ENCODE data around the gene STK40. TPM values are rescaled to one million over a fixed set of nuclear protein-coding genes. Genes with fewer than 3 reads are reported as not detected.

The STK40 gene
- total and polyA plus RNA-seq, 9 of the 15 experiments (the other 6 are each of a cell fraction or from before 2014, with no cell fraction given): 0.69 to 94.3 (median 39.1) TPM

DNA sequence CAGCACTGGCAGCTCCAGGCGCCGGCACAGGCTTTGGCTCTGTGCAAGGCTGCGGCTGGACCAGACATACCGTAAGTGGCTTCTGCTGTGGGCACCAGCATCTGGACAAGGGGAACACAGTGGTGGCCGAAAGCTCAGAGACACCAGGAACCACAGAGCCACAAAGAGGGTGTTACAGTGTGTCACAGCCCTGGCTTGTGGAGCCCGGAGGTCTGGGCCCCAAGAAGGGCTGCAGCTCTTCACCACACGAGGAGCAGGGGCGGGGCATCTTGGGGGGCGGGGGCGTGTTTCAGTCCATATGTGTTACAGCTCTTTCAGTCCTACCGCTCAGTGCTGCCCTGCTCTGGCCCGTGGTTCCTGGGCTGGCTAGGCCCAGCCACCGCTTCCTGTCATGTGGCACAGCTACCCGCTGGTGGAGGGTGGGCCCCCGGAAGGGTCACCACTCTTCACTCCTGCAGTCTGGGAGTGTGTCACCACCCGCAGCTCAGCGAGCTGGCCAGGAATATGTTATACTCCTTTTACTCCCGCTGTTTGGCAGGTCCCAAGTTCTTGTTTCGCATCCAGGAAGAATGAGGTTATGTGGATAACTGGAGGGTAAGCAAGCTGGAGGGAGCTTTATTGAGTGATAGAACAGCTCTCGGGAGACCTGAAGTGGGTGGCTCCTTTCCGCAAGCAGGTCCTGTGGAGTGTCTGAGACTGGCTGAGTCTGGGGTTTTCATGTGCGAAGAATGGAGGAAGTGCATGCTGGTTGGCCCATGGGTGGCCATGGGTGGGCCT, 15.3 kb upstream of the STK40 start (continued):
- TF ChIP-seq, protein P1, sequence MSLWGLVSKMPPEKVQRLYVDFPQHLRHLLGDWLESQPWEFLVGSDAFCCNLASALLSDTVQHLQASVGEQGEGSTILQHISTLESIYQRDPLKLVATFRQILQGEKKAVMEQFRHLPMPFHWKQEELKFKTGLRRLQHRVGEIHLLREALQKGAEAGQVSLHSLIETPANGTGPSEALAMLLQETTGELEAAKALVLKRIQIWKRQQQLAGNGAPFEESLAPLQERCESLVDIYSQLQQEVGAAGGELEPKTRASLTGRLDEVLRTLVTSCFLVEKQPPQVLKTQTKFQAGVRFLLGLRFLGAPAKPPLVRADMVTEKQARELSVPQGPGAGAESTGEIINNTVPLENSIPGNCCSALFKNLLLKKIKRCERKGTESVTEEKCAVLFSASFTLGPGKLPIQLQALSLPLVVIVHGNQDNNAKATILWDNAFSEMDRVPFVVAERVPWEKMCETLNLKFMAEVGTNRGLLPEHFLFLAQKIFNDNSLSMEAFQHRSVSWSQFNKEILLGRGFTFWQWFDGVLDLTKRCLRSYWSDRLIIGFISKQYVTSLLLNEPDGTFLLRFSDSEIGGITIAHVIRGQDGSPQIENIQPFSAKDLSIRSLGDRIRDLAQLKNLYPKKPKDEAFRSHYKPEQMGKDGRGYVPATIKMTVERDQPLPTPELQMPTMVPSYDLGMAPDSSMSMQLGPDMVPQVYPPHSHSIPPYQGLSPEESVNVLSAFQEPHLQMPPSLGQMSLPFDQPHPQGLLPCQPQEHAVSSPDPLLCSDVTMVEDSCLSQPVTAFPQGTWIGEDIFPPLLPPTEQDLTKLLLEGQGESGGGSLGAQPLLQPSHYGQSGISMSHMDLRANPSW (CRISPR knock-in tag; IDR thresholded peaks at IDR 0.05): peak; percentile 47; the same call in 1 of the 2 replicates
- TF ChIP-seq SIX5 (IDR thresholded peaks at IDR 0.05; ENCODE audit: borderline replicate concordance in 1 of 2, insufficient read depth in 1 of 2, low read depth in 1 of 2, low read length in 2 of 2): no peak
- TF ChIP-seq, protein P2, sequence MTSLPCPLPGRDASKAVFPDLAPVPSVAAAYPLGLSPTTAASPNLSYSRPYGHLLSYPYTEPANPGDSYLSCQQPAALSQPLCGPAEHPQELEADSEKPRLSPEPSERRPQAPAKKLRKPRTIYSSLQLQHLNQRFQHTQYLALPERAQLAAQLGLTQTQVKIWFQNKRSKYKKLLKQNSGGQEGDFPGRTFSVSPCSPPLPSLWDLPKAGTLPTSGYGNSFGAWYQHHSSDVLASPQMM (CRISPR knock-in tag; IDR thresholded peaks at IDR 0.05): no peak
- no peak for TF ChIP-seq ZNF436 (CRISPR knock-in tag; IDR thresholded peaks at IDR 0.05)
- TF ChIP-seq NUFIP1 (IDR thresholded peaks at IDR 0.05; ENCODE audit: partially characterized antibody): no peak
- TF ChIP-seq, protein P3, sequence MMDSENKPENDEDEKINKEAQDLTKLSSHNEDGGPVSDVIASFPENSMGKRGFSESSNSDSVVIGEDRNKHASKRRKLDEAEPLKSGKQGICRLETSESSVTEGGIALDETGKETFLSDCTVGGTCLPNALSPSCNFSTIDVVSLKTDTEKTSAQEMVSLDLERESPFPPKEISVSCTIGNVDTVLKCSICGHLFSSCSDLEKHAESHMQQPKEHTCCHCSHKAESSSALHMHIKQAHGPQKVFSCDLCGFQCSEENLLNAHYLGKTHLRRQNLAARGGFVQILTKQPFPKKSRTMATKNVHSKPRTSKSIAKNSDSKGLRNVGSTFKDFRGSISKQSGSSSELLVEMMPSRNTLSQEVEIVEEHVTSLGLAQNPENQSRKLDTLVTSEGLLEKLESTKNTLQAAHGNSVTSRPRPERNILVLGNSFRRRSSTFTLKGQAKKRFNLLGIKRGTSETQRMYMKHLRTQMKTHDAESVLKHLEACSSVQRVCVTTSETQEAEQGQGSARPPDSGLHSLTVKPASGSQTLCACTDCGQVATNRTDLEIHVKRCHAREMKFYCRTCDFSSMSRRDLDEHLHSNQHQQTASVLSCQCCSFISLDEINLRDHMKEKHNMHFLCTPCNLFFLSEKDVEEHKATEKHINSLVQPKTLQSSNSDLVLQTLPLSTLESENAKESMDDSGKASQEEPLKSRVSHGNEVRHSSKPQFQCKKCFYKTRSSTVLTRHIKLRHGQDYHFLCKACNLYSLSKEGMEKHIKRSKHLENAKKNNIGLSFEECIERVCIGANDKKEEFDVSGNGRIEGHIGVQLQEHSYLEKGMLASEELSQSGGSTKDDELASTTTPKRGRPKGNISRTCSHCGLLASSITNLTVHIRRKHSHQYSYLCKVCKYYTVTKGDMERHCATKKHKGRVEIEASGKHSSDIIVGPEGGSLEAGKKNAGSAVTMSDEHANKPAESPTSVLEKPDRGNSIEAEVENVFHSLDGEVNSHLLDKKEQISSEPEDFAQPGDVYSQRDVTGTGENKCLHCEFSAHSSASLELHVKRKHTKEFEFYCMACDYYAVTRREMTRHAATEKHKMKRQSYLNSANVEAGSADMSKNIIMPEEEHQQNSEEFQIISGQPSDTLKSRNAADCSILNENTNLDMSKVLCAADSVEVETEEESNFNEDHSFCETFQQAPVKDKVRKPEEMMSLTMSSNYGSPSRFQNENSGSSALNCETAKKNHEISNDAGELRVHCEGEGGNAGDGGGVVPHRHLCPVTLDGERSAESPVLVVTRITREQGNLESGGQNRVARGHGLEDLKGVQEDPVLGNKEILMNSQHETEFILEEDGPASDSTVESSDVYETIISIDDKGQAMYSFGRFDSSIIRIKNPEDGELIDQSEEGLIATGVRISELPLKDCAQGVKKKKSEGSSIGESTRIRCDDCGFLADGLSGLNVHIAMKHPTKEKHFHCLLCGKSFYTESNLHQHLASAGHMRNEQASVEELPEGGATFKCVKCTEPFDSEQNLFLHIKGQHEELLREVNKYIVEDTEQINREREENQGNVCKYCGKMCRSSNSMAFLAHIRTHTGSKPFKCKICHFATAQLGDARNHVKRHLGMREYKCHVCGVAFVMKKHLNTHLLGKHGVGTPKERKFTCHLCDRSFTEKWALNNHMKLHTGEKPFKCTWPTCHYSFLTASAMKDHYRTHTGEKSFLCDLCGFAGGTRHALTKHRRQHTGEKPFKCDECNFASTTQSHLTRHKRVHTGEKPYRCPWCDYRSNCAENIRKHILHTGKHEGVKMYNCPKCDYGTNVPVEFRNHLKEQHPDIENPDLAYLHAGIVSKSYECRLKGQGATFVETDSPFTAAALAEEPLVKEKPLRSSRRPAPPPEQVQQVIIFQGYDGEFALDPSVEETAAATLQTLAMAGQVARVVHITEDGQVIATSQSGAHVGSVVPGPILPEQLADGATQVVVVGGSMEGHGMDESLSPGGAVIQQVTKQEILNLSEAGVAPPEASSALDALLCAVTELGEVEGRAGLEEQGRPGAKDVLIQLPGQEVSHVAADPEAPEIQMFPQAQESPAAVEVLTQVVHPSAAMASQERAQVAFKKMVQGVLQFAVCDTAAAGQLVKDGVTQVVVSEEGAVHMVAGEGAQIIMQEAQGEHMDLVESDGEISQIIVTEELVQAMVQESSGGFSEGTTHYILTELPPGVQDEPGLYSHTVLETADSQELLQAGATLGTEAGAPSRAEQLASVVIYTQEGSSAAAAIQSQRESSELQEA (IDR thresholded peaks at IDR 0.05; ENCODE audit: low read depth): 0 out of 2 replicates have a peak, but pooled peaks have one; percentile 20
- no peak for TF ChIP-seq ZNF507 (tag; conservative IDR thresholded peaks at IDR 0.05)
- TF ChIP-seq, protein P4, sequence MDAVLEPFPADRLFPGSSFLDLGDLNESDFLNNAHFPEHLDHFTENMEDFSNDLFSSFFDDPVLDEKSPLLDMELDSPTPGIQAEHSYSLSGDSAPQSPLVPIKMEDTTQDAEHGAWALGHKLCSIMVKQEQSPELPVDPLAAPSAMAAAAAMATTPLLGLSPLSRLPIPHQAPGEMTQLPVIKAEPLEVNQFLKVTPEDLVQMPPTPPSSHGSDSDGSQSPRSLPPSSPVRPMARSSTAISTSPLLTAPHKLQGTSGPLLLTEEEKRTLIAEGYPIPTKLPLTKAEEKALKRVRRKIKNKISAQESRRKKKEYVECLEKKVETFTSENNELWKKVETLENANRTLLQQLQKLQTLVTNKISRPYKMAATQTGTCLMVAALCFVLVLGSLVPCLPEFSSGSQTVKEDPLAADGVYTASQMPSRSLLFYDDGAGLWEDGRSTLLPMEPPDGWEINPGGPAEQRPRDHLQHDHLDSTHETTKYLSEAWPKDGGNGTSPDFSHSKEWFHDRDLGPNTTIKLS (IDR thresholded peaks at IDR 0.05; ENCODE audit: borderline replicate concordance, low read depth): peak; percentile 53; the same call in 1 of the 2 replicates
- TF ChIP-seq NFXL1 (CRISPR knock-in tag; IDR thresholded peaks at IDR 0.05): no peak
- TF ChIP-seq, protein P5, sequence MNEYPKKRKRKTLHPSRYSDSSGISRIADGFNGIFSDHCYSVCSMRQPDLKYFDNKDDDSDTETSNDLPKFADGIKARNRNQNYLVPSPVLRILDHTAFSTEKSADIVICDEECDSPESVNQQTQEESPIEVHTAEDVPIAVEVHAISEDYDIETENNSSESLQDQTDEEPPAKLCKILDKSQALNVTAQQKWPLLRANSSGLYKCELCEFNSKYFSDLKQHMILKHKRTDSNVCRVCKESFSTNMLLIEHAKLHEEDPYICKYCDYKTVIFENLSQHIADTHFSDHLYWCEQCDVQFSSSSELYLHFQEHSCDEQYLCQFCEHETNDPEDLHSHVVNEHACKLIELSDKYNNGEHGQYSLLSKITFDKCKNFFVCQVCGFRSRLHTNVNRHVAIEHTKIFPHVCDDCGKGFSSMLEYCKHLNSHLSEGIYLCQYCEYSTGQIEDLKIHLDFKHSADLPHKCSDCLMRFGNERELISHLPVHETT (CRISPR knock-in tag; conservative IDR thresholded peaks at IDR 0.05 in 1 of 2, IDR thresholded peaks at IDR 0.05 in 1 of 2): 0 out of 4 replicates have a peak, but pooled peaks of 1 of the 2 experiments have one; percentile 47
